ES-I3 (cell line): ENCODE measurements around the gene TNFRSF25.
"Not testable (repeated sequence)": the region's sequence is repeated elsewhere in the genome, so short reads cannot be mapped to it uniquely, and the experiment has no call there.

Experiments
- H3K36me3 ChIP-seq: 2 replicates; pipeline ENCODE4 v1.6.1; 2013; ENCODE audit warnings: mild to moderate bottlenecking, low read length, control low read depth, moderate library complexity; ENCODE audit not compliant: insufficient read depth
- H3K4me1 ChIP-seq: 2 replicates; pipeline ENCODE4 v1.6.1; 2013; ENCODE audit warnings: mild to moderate bottlenecking, control low read depth, low read length; ENCODE audit not compliant: insufficient read depth
- H3K9ac ChIP-seq: 2 replicates; pipeline ENCODE4 v1.6.1; 2013; ENCODE audit warnings: low read depth, mild to moderate bottlenecking, low read length, moderate library complexity
- H3K9me3 ChIP-seq: 2 replicates; pipeline ENCODE4 v1.6.1; 2013; ENCODE audit warnings: mild to moderate bottlenecking, low read length, moderate library complexity; ENCODE audit not compliant: control insufficient read depth, insufficient read depth

Gene TNFRSF25

GRCh38 chr1:6462412-6463119, 3.4 kb downstream of the TNFRSF25 start:
- no peaks in the 10 kb centered on the region for H3K9me3 ChIP-seq
- H3K9ac ChIP-seq, result no peak overlapping the region
- no peaks in the 10 kb centered on the region; the same call in 1 of the 2 replicates for H3K36me3 ChIP-seq
- peaks cover 3% of the 10 kb centered on the region; the same call in 1 of the 2 replicates for H3K4me1 ChIP-seq

- H3K36me3 ChIP-seq, result no peaks in the 10 kb centered on the region; the same call in 1 of the 2 replicates
- no peaks in the 10 kb centered on the region for H3K9me3 ChIP-seq
- H3K9ac ChIP-seq, result no peak overlapping the region
- H3K4me1 ChIP-seq, result peaks cover 3% of the 10 kb centered on the region; the same call in 1 of the 2 replicates
Observed at GRCh38 chr1:6461538-6462411, 4.2 kb downstream of the TNFRSF25 start.

- H3K4me1 ChIP-seq, result peaks cover 3% of the 10 kb centered on the region; the same call in 1 of the 2 replicates
- H3K36me3 ChIP-seq, result no peaks in the 10 kb centered on the region; the same call in 1 of the 2 replicates
- H3K9ac ChIP-seq, result no peak overlapping the region
- no peaks in the 10 kb centered on the region for H3K9me3 ChIP-seq
Observed at GRCh38 chr1:6461051-6461530, 4.9 kb downstream of the TNFRSF25 start.

- no peaks in the 10 kb centered on the region; the same call in 1 of the 2 replicates for H3K36me3 ChIP-seq
Observed at GRCh38 chr1:6460301-6461050, 5.5 kb downstream of the TNFRSF25 start.

GRCh38 chr1:6459850-6460265, 6.1 kb downstream of the TNFRSF25 start:
- Histone ChIP-seq H3K9ac (peak overlapping the region; percentile 17; the same call in 1 of the 2 replicates), H3K36me3 (no peaks in the 10 kb centered on the region; the same call in 1 of the 2 replicates), H3K9me3 (no peaks in the 10 kb centered on the region), H3K4me1 (peaks cover 3% of the 10 kb centered on the region; the same call in 1 of the 2 replicates)

More at GRCh38 chr1:6460301-6461050, 5.5 kb downstream of the TNFRSF25 start:
- Histone ChIP-seq H3K9me3 (no peaks in the 10 kb centered on the region), H3K4me1 (peaks cover 3% of the 10 kb centered on the region; the same call in 1 of the 2 replicates), H3K9ac (peak overlapping the region; percentile 25; the same call in 1 of the 2 replicates)

GRCh38 chr1:6456800-6457466, 9.0 kb downstream of the TNFRSF25 start:
- Histone ChIP-seq H3K9ac (no peak overlapping the region), H3K4me1 (peaks cover 3% of the 10 kb centered on the region; the same call in 1 of the 2 replicates)

GRCh38 chr1:6455752-6456520, 10.0 kb downstream of the TNFRSF25 start:
- H3K4me1 ChIP-seq, H3K9me3 ChIP-seq, H3K36me3 ChIP-seq, H3K9ac ChIP-seq: not testable (repeated sequence)

More at GRCh38 chr1:6456800-6457466, 9.0 kb downstream of the TNFRSF25 start:
- H3K9me3 ChIP-seq, result no peaks in the 10 kb centered on the region
- no peaks in the 10 kb centered on the region for H3K36me3 ChIP-seq

GRCh38 chr1:6454856-6455751, 10.9 kb downstream of the TNFRSF25 start:
- Histone ChIP-seq H3K9ac (no peak overlapping the region), H3K36me3 (no peaks in the 10 kb centered on the region), H3K9me3 (no peaks in the 10 kb centered on the region), H3K4me1 (peaks cover 3% of the 10 kb centered on the region; the same call in 1 of the 2 replicates)

GRCh38 chr1:6453895-6454855, 11.8 kb downstream of the TNFRSF25 start:
- not testable (repeated sequence) for H3K9me3 ChIP-seq, H3K9ac ChIP-seq, H3K4me1 ChIP-seq, H3K36me3 ChIP-seq

GRCh38 chr1:6450943-6451373, 15.0 kb downstream of the TNFRSF25 start:
- H3K9me3 ChIP-seq, result no peaks in the 10 kb centered on the region
- H3K36me3 ChIP-seq, result no peaks in the 10 kb centered on the region
- no peak overlapping the region for H3K9ac ChIP-seq
- H3K4me1 ChIP-seq, result peaks cover 13% of the 10 kb centered on the region; the same call in 1 of the 2 replicates

GRCh38 chr1:6450486-6450885, 15.5 kb downstream of the TNFRSF25 start:
- H3K4me1 ChIP-seq, result peaks cover 13% of the 10 kb centered on the region; the same call in 1 of the 2 replicates
- H3K9me3 ChIP-seq, H3K36me3 ChIP-seq, H3K9ac ChIP-seq: not testable (repeated sequence)
